Measurements from ENCODE around the gene ZBTB2.

Gene ZBTB2

GRCh38 chr6:151391471-151392413, at the start of gene ZBTB2:
Gene ZBTB2, minus strand, starts transcription at chr6:151391559. Its CDS starts 17,922 bp downstream, at chr6:151373637.
- peak; percentile 44 for DNase-seq

GRCh38 chr6:151440930-151441329, 49.6 kb upstream of the ZBTB2 start:
- DNase-seq, result no peak

GRCh38 chr6:151440498-151440897, 49.1 kb upstream of the ZBTB2 start:
- no peak for DNase-seq

GRCh38 chr6:151437401-151437800, 46.0 kb upstream of the ZBTB2 start:
- no peak for DNase-seq

- no peak for DNase-seq
Observed at GRCh38 chr6:151436802-151437201, 45.4 kb upstream of the ZBTB2 start.

- no peak for DNase-seq
Observed at GRCh38 chr6:151436300-151436699, 44.9 kb upstream of the ZBTB2 start.

- DNase-seq, result no peak
Observed at GRCh38 chr6:151434369-151434768, 43.0 kb upstream of the ZBTB2 start.

GRCh38 chr6:151432651-151433050, 41.3 kb upstream of the ZBTB2 start:
- no peak for DNase-seq

- DNase-seq, result no peak
Observed at GRCh38 chr6:151431337-151431736, 40.0 kb upstream of the ZBTB2 start.

- DNase-seq, result no peak
Observed at GRCh38 chr6:151430886-151431285, 39.5 kb upstream of the ZBTB2 start.

GRCh38 chr6:151428093-151428735, 36.9 kb upstream of the ZBTB2 start:
- DNase-seq, result no peak

- no peak for DNase-seq
Observed at GRCh38 chr6:151425561-151425960, 34.2 kb upstream of the ZBTB2 start.

GRCh38 chr6:151422981-151423380, 31.6 kb upstream of the ZBTB2 start:
- DNase-seq, result no peak

GRCh38 chr6:151417477-151417876, 26.1 kb upstream of the ZBTB2 start:
- DNase-seq, result no peak

GRCh38 chr6:151414641-151415260, 23.4 kb upstream of the ZBTB2 start:
- DNase-seq, result no peak

- no peak for DNase-seq
Observed at GRCh38 chr6:151413372-151414145, 22.2 kb upstream of the ZBTB2 start.

GRCh38 chr6:151412909-151413308, 21.6 kb upstream of the ZBTB2 start:
- DNase-seq, result no peak

GRCh38 chr6:151409679-151410078, 18.3 kb upstream of the ZBTB2 start:
- DNase-seq, result no peak

GRCh38 chr6:151409260-151409659, 17.9 kb upstream of the ZBTB2 start:
- no peak for DNase-seq

GRCh38 chr6:151408858-151409257, 17.5 kb upstream of the ZBTB2 start:
- DNase-seq, result no peak

GRCh38 chr6:151403919-151404308, 12.6 kb upstream of the ZBTB2 start:
- no peak for DNase-seq

- no peak for DNase-seq
Observed at GRCh38 chr6:151402228-151402627, 10.9 kb upstream of the ZBTB2 start.

GRCh38 chr6:151400473-151400872, 9.1 kb upstream of the ZBTB2 start:
- no peak for DNase-seq
